K562 (cell line): ENCODE measurements around the gene HMX3. TPM values are rescaled to one million over a fixed set of nuclear protein-coding genes. Genes with fewer than 3 reads are reported as not detected.

Experiments
- polyA plus RNA-seq, 8 experiments: library from polyadenylated mRNA; depleted of rRNA in 4 of 8; stranded (reverse) in 5 of 8; unstranded in 3 of 8; fragments of >200 nt; fragmentation: Nextera tagmentation in 2 of 8; fragmentation: Illumina TruSeq in 1 of 8; extraction: Ambion mirVana in 2 of 8; extraction: Trizol in 1 of 8; gene quantifications; 2 replicates each; pipeline versions ENCODE4 v1.2.1 to v1.2.3, GENCODE V29; 2011 to 2014; ENCODE audit warnings: inconsistent platforms in 1 of 8, missing spikeins in 1 of 8
- total RNA-seq, 7 experiments: library from RNA; depleted of rRNA in 6 of 7; stranded (reverse); fragments of >200 nt in 6 of 7; fragmentation: Illumina TruSeq in 2 of 7; extraction: Trizol in 2 of 7; gene quantifications; 2 replicates each; pipeline versions ENCODE4 v1.2.1 to v1.2.3, GENCODE V29; 2011 to 2021; ENCODE audit warnings: low replicate concordance in 1 of 7

Gene HMX3
- total and polyA plus RNA-seq, 9 of the 15 experiments (the other 6 are each of a cell fraction or from before 2014, with no cell fraction given): 0.55 to 43.5 (median 7.4) TPM; not detected in 2

Other genes starting within 250 kb of the HMX3 start
- gene FAM24A, start 225.4 kb upstream of the HMX3 start, total RNA-seq (2014; rRNA removed): not detected in 2 replicates
- gene FAM24A, start 225.4 kb upstream of the HMX3 start, total RNA-seq (2014; rRNA removed; fragmentation: Illumina TruSeq; extraction: Trizol): not detected in 2 replicates
- gene FAM24A, start 225.4 kb upstream of the HMX3 start, total RNA-seq (2015; rRNA removed; fragmentation: Illumina TruSeq; extraction: Trizol): not detected in 2 replicates
- gene FAM24A, start 225.4 kb upstream of the HMX3 start, total RNA-seq (2021): not detected in 2 replicates
- not detected in 2 replicates for gene FAM24A, start 225.4 kb upstream of the HMX3 start, polyA plus RNA-seq (2011; rRNA removed)
- gene FAM24A, start 225.4 kb upstream of the HMX3 start, polyA plus RNA-seq (2014; fragmentation: Illumina TruSeq; extraction: Trizol): not detected in 2 replicates
- not detected for gene FAM24A, start 225.4 kb upstream of the HMX3 start, polyA plus RNA-seq (2014; fragmentation: Nextera tagmentation; extraction: Ambion mirVana)
- not detected in 2 replicates for gene FAM24A, start 225.4 kb upstream of the HMX3 start, polyA plus RNA-seq (2014; rRNA removed)
- 5.5 and 7.5 TPM in 2 replicates for gene C10orf88, start 181.7 kb upstream of the HMX3 start, total RNA-seq (2014; rRNA removed)
- 9.2 and 10.8 TPM in 2 replicates for gene C10orf88, start 181.7 kb upstream of the HMX3 start, total RNA-seq (2014; rRNA removed; fragmentation: Illumina TruSeq; extraction: Trizol)
- gene C10orf88, start 181.7 kb upstream of the HMX3 start, total RNA-seq (2015; rRNA removed; fragmentation: Illumina TruSeq; extraction: Trizol): 6.2 and 7.5 TPM in 2 replicates
- 6.5 and 7.8 TPM in 2 replicates for gene C10orf88, start 181.7 kb upstream of the HMX3 start, total RNA-seq (2021)
- 4.8 and 7.5 TPM in 2 replicates for gene C10orf88, start 181.7 kb upstream of the HMX3 start, polyA plus RNA-seq (2011; rRNA removed)
- 9.6 and 10.1 TPM in 2 replicates for gene C10orf88, start 181.7 kb upstream of the HMX3 start, polyA plus RNA-seq (2014; fragmentation: Illumina TruSeq; extraction: Trizol)
- 1 to 10 TPM; 2.5 to 3.0 TPM for gene C10orf88, start 181.7 kb upstream of the HMX3 start, polyA plus RNA-seq (2014; fragmentation: Nextera tagmentation; extraction: Ambion mirVana)
- gene C10orf88, start 181.7 kb upstream of the HMX3 start, polyA plus RNA-seq (2014; rRNA removed): 5.4 and 6.7 TPM in 2 replicates
- 10.5 and 13.2 TPM in 2 replicates for gene PSTK, start 155.6 kb upstream of the HMX3 start, total RNA-seq (2014; rRNA removed)
- 16.3 and 18.9 TPM in 2 replicates for gene PSTK, start 155.6 kb upstream of the HMX3 start, total RNA-seq (2014; rRNA removed; fragmentation: Illumina TruSeq; extraction: Trizol)
- gene PSTK, start 155.6 kb upstream of the HMX3 start, total RNA-seq (2015; rRNA removed; fragmentation: Illumina TruSeq; extraction: Trizol): 12.7 and 13.8 TPM in 2 replicates
- gene PSTK, start 155.6 kb upstream of the HMX3 start, total RNA-seq (2021): 14.3 and 17.0 TPM in 2 replicates
- 18.9 and 21.5 TPM in 2 replicates for gene PSTK, start 155.6 kb upstream of the HMX3 start, polyA plus RNA-seq (2011; rRNA removed)
- gene PSTK, start 155.6 kb upstream of the HMX3 start, polyA plus RNA-seq (2014; fragmentation: Illumina TruSeq; extraction: Trizol): 16.3 and 16.4 TPM in 2 replicates
- gene PSTK, start 155.6 kb upstream of the HMX3 start, polyA plus RNA-seq (2014; fragmentation: Nextera tagmentation; extraction: Ambion mirVana): 10 to 100 TPM; 46.5 to 49.7 TPM
- gene PSTK, start 155.6 kb upstream of the HMX3 start, polyA plus RNA-seq (2014; rRNA removed): 19.3 and 23.3 TPM in 2 replicates
- 3.8 and 5.4 TPM in 2 replicates for gene IKZF5, start 127.2 kb upstream of the HMX3 start, total RNA-seq (2014; rRNA removed)
- gene IKZF5, start 127.2 kb upstream of the HMX3 start, total RNA-seq (2014; rRNA removed; fragmentation: Illumina TruSeq; extraction: Trizol): 6.1 and 8.5 TPM in 2 replicates
- gene IKZF5, start 127.2 kb upstream of the HMX3 start, total RNA-seq (2015; rRNA removed; fragmentation: Illumina TruSeq; extraction: Trizol): 4.4 and 5.4 TPM in 2 replicates
- 11.3 and 12.7 TPM in 2 replicates for gene IKZF5, start 127.2 kb upstream of the HMX3 start, total RNA-seq (2021)
- 12.4 and 12.5 TPM in 2 replicates for gene IKZF5, start 127.2 kb upstream of the HMX3 start, polyA plus RNA-seq (2011; rRNA removed)
- 12.9 and 19.6 TPM in 2 replicates for gene IKZF5, start 127.2 kb upstream of the HMX3 start, polyA plus RNA-seq (2014; fragmentation: Illumina TruSeq; extraction: Trizol)
- gene IKZF5, start 127.2 kb upstream of the HMX3 start, polyA plus RNA-seq (2014; fragmentation: Nextera tagmentation; extraction: Ambion mirVana): 10 to 100 TPM; 11.2 to 13.8 TPM
- gene IKZF5, start 127.2 kb upstream of the HMX3 start, polyA plus RNA-seq (2014; rRNA removed): 8.5 and 13.6 TPM in 2 replicates
- gene ACADSB, start 127.0 kb upstream of the HMX3 start, total RNA-seq (2014; rRNA removed): 2.9 TPM in 2 replicates
- 4.0 and 5.7 TPM in 2 replicates for gene ACADSB, start 127.0 kb upstream of the HMX3 start, total RNA-seq (2014; rRNA removed; fragmentation: Illumina TruSeq; extraction: Trizol)
- gene ACADSB, start 127.0 kb upstream of the HMX3 start, total RNA-seq (2015; rRNA removed; fragmentation: Illumina TruSeq; extraction: Trizol): 4.6 TPM in 2 replicates
- gene ACADSB, start 127.0 kb upstream of the HMX3 start, total RNA-seq (2021): 7.8 and 8.0 TPM in 2 replicates
- 8.0 TPM in 2 replicates for gene ACADSB, start 127.0 kb upstream of the HMX3 start, polyA plus RNA-seq (2011; rRNA removed)
- gene ACADSB, start 127.0 kb upstream of the HMX3 start, polyA plus RNA-seq (2014; fragmentation: Illumina TruSeq; extraction: Trizol): 5.0 and 5.8 TPM in 2 replicates
- gene ACADSB, start 127.0 kb upstream of the HMX3 start, polyA plus RNA-seq (2014; fragmentation: Nextera tagmentation; extraction: Ambion mirVana): 1 to 10 TPM; 4.7 to 9.1 TPM
- gene ACADSB, start 127.0 kb upstream of the HMX3 start, polyA plus RNA-seq (2014; rRNA removed): 5.5 and 6.0 TPM in 2 replicates
- 0.36 and 0.37 TPM in 2 replicates for gene HMX2, start 12.2 kb downstream of the HMX3 start, total RNA-seq (2014; rRNA removed)
- 0.07 and 0.13 TPM in 2 replicates for gene HMX2, start 12.2 kb downstream of the HMX3 start, total RNA-seq (2014; rRNA removed; fragmentation: Illumina TruSeq; extraction: Trizol)
- 0.07 TPM in 1 of 2 replicates, not detected in the other for gene HMX2, start 12.2 kb downstream of the HMX3 start, total RNA-seq (2015; rRNA removed; fragmentation: Illumina TruSeq; extraction: Trizol)
- gene HMX2, start 12.2 kb downstream of the HMX3 start, total RNA-seq (2021): 0.40 and 0.58 TPM in 2 replicates
- gene HMX2, start 12.2 kb downstream of the HMX3 start, polyA plus RNA-seq (2011; rRNA removed): 0.08 TPM in 1 of 2 replicates, not detected in the other
- gene HMX2, start 12.2 kb downstream of the HMX3 start, polyA plus RNA-seq (2014; fragmentation: Illumina TruSeq; extraction: Trizol): 0.09 and 0.12 TPM in 2 replicates
- gene HMX2, start 12.2 kb downstream of the HMX3 start, polyA plus RNA-seq (2014; fragmentation: Nextera tagmentation; extraction: Ambion mirVana): not detected
- gene HMX2, start 12.2 kb downstream of the HMX3 start, polyA plus RNA-seq (2014; rRNA removed): 0.05 and 0.37 TPM in 2 replicates
- gene BUB3, start 18.4 kb downstream of the HMX3 start, total RNA-seq (2014; rRNA removed): 167 and 343 TPM in 2 replicates
- gene BUB3, start 18.4 kb downstream of the HMX3 start, total RNA-seq (2014; rRNA removed; fragmentation: Illumina TruSeq; extraction: Trizol): 175 and 182 TPM in 2 replicates
- 176 TPM in 2 replicates for gene BUB3, start 18.4 kb downstream of the HMX3 start, total RNA-seq (2015; rRNA removed; fragmentation: Illumina TruSeq; extraction: Trizol)
- 184 and 188 TPM in 2 replicates for gene BUB3, start 18.4 kb downstream of the HMX3 start, total RNA-seq (2021)
- gene BUB3, start 18.4 kb downstream of the HMX3 start, polyA plus RNA-seq (2011; rRNA removed): 284 and 291 TPM in 2 replicates
- 225 and 269 TPM in 2 replicates for gene BUB3, start 18.4 kb downstream of the HMX3 start, polyA plus RNA-seq (2014; fragmentation: Illumina TruSeq; extraction: Trizol)
- 100 to 1,000 TPM; 597 to 761 TPM for gene BUB3, start 18.4 kb downstream of the HMX3 start, polyA plus RNA-seq (2014; fragmentation: Nextera tagmentation; extraction: Ambion mirVana)
- gene BUB3, start 18.4 kb downstream of the HMX3 start, polyA plus RNA-seq (2014; rRNA removed): 226 and 272 TPM in 2 replicates